K562 (cell line): ENCODE results near the gene OSCP1. TPM values are rescaled to one million over a fixed set of nuclear protein-coding genes. Genes with fewer than 3 reads are reported as not detected.

Experiments used
- ARNT ChIP-seq, 2 experiments: fragments of 450-650 bp; IDR thresholded peaks; 2 replicates each; pipeline ENCODE4 v1.6.1; 2016; ENCODE audit warnings: mild to moderate bottlenecking in 1 of 2
- GABPB1 ChIP-seq: sonication (generic); formaldehyde crosslinking; IDR thresholded peaks from 2 replicates; pipeline ENCODE4 v1.8.0; 2022; ENCODE audit warnings: mild to moderate bottlenecking, missing genetic modification reagents
- HNRNPH1 ChIP-seq: fragments of 200-400 bp; formaldehyde crosslinking; optimal IDR thresholded peaks from 2 replicates; pipeline ENCODE3; 2017; ENCODE audit warnings: low read depth, mild to moderate bottlenecking, low read length, moderate library complexity
- MBD2 ChIP-seq: sonication (generic); IDR thresholded peaks from 2 replicates; pipeline ENCODE4 v1.6.1; 2016; ENCODE audit warnings: low read depth, borderline replicate concordance
- MGA ChIP-seq: fragments of 450-650 bp; IDR thresholded peaks from 2 replicates; pipeline ENCODE4 v1.6.1; 2016; ENCODE audit warnings: mild to moderate bottlenecking, moderate library complexity
- MITF ChIP-seq: IDR thresholded peaks from 2 replicates; pipeline ENCODE4 v1.6.1; 2014; ENCODE audit warnings: antibody characterized with exemption
- MLLT1 ChIP-seq, 2 experiments: fragments of 450-650 bp; IDR thresholded peaks; 2 replicates each; pipeline ENCODE4 v1.6.1; 2016
- MTA1 ChIP-seq: fragments of 450-650 bp; IDR thresholded peaks from 2 replicates; pipeline ENCODE4 v1.6.1; 2017; ENCODE audit warnings: borderline replicate concordance
- NCOA4 ChIP-seq: fragments of 450-650 bp; IDR thresholded peaks from 2 replicates; pipeline ENCODE4 v1.6.1; 2018; ENCODE audit warnings: mild to moderate bottlenecking; ENCODE audit not compliant: partially characterized antibody
- NFRKB ChIP-seq: fragments of 450-650 bp; IDR thresholded peaks from 2 replicates; pipeline ENCODE4 v1.6.1; 2016; ENCODE audit warnings: low read depth
- RAD51 ChIP-seq: fragments of 450-650 bp; IDR thresholded peaks from 2 replicates; pipeline ENCODE4 v1.7.1; 2016; ENCODE audit warnings: low read depth, mild to moderate bottlenecking, borderline replicate concordance
- VEZF1 ChIP-seq: fragments of 200-800 bp; sonication (Bioruptor generic); IDR thresholded peaks from 2 replicates; pipeline ENCODE4 v1.6.1; 2017; ENCODE audit warnings: missing genetic modification characterization, missing compliant biosample characterization
- ZNF551 ChIP-seq: fragments of 250-450 bp; sonication (Bioruptor Pico); IDR thresholded peaks from 2 replicates; pipeline ENCODE4 v1.5.0; 2021; ENCODE audit warnings: mild to moderate bottlenecking, moderate library complexity
- ZNF583 ChIP-seq: fragments of 250-450 bp; sonication (Bioruptor Pico); IDR thresholded peaks from 2 replicates; pipeline ENCODE4 v1.4.0; 2020
- polyA plus RNA-seq, 8 experiments: library from polyadenylated mRNA; depleted of rRNA in 4 of 8; stranded (reverse) in 5 of 8; unstranded in 3 of 8; fragments of >200 nt; fragmentation: Nextera tagmentation in 2 of 8; fragmentation: Illumina TruSeq in 1 of 8; extraction: Ambion mirVana in 2 of 8; extraction: Trizol in 1 of 8; gene quantifications; 2 replicates each; pipeline versions ENCODE4 v1.2.1 to v1.2.3, GENCODE V29; 2011 to 2014; ENCODE audit warnings: inconsistent platforms in 1 of 8, missing spikeins in 1 of 8
- total RNA-seq, 7 experiments: library from RNA; depleted of rRNA in 6 of 7; stranded (reverse); fragments of >200 nt in 6 of 7; fragmentation: Illumina TruSeq in 2 of 7; extraction: Trizol in 2 of 7; gene quantifications; 2 replicates each; pipeline versions ENCODE4 v1.2.1 to v1.2.3, GENCODE V29; 2011 to 2021; ENCODE audit warnings: low replicate concordance in 1 of 7

Gene OSCP1
- total and polyA plus RNA-seq, 9 of the 15 experiments (the other 6 are each of a cell fraction or from before 2014, with no cell fraction given), result 0.15 to 0.40 (median 0.33) TPM; not detected in 5

GRCh38 chr1:36406440-36406839, 43.8 kb downstream of the OSCP1 start (continued):
- no peak for TF ChIP-seq MGA
- TF ChIP-seq HNRNPH1, result no peak
- TF ChIP-seq RAD51, result no peak
- no peak for TF ChIP-seq ZNF551 (CRISPR knock-in tag)
- peak; percentile 32; the same call in 1 of the 2 replicates for TF ChIP-seq MTA1
- no peak for TF ChIP-seq ZNF583 (CRISPR knock-in tag)
- no peak for TF ChIP-seq GABPB1 (CRISPR knock-in tag)
- no peak for TF ChIP-seq ARNT (IDR thresholded peaks at IDR 0.05)
- TF ChIP-seq NFRKB, result no peak
- no peak for TF ChIP-seq VEZF1 (CRISPR knock-in tag)
- no peak for TF ChIP-seq MITF
- no peak for TF ChIP-seq NCOA4
- TF ChIP-seq MLLT1 (IDR thresholded peaks at IDR 0.05), result 0 out of 4 replicates have a peak, but pooled peaks of 1 of the 2 experiments have one; percentile 18
- no peak for TF ChIP-seq MBD2
